Natural killer cell treated with Interleukin-12 subunit alpha and Interleukin-12 subunit beta and Interleukin-15 and Interleukin-18, amount 100 ng/mL, for 72 hours (primary cell): ENCODE measurements around the gene TDRD7. TPM values are rescaled to one million over a fixed set of nuclear protein-coding genes. Genes with fewer than 3 reads are reported as not detected.
"Not testable (repeated sequence)": the region's sequence is repeated elsewhere in the genome, so short reads cannot be mapped to it uniquely, and the experiment has no call there.

Source experiments
- ATAC-seq, 2 donors: fragments of 150-1000 bp; cut with Tn5 transposase in 1 of 2; sonication (Bioruptor Pico), chemical (Tn5 transposase) in 1 of 2; 2 replicates each; pipeline ENCODE4 v1.10.0; 2021
- DNase-seq: peaks from one replicate; pipeline ENCODE4 v3.0.0; 2022; ENCODE audit warnings: low spot score
- H3K27ac Mint-ChIP-seq, 2 donors: 1 replicate in 1 of 2; 2 replicates in 1 of 2; pipeline ENCODE4 v1.8.0; 2022; ENCODE audit warnings: mixed read lengths in 2 of 2, mild to moderate bottlenecking in 1 of 2, moderate library complexity in 1 of 2
- H3K27me3 Mint-ChIP-seq, 2 donors: 1 replicate in 1 of 2; 2 replicates in 1 of 2; pipeline ENCODE4 v1.8.0; 2022; ENCODE audit warnings: mixed read lengths in 2 of 2
- H3K36me3 Mint-ChIP-seq: one replicate; pipeline ENCODE4 v1.8.0; 2022; ENCODE audit warnings: mixed read lengths
- H3K4me1 Mint-ChIP-seq, 2 donors: 1 replicate in 1 of 2; 2 replicates in 1 of 2; pipeline ENCODE4 v1.8.0; 2022; ENCODE audit warnings: low read depth in 2 of 2, mixed read lengths in 2 of 2, mild to moderate bottlenecking in 1 of 2
- H3K4me3 Mint-ChIP-seq: one replicate; pipeline ENCODE4 v1.8.0; 2022; ENCODE audit warnings: mixed read lengths
- H3K9me3 Mint-ChIP-seq: 2 replicates; pipeline ENCODE4 v1.8.0; 2022; ENCODE audit warnings: mixed read lengths
- total RNA-seq, 2 donors: library from RNA; stranded (reverse); gene quantifications; one replicate each; pipeline ENCODE4 v1.2.3, GENCODE V29; 2022

TDRD7 gene
- total RNA-seq, 2 donors from 2014 or later = 4.5 to 10.3 TPM

DNA sequence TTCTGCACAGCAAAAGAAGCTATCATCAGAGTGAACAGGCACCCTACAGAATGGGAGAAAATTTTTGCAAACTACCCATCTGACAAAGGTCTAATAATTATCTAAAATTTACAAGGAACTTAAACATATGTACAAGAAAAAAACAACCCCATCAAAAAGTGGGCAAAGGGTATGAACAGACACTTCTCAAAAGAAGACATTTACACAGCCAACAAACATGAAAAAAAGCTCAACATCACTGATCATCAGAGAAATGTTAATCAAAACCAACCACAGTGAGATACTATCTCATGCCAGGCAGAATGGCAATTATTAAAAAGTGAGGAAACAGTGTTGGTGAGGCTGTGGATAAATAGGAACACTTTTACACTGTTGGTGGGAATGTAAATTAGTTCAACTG, 44.9 kb downstream of the TDRD7 start:
- H3K27me3 Mint-ChIP-seq, H3K4me1 Mint-ChIP-seq, H3K4me3 Mint-ChIP-seq, ATAC-seq, H3K27ac Mint-ChIP-seq, DNase-seq, H3K9me3 Mint-ChIP-seq: not testable (repeated sequence)
- peaks cover 12% of the 10 kb centered on the region for H3K36me3 Mint-ChIP-seq

DNA sequence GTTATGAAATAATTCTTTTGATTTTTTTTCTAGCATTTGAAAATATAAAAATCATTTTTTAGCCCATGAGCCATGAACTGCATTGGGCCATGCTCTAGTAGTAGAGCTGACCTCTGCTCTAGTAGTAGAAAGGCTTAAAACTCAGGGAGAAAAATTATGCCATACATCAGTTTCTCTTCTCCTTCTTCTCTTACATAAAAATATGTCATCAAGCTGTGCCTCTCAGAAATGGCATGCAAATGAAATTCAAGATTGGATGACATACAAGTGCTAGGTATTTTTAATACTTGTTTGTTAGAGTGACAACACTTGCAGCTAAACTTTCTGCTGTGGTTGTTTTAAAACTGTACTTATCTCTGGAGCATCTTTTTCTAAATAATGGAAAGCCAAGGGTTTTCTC, 47.4 kb downstream of the TDRD7 start:
- H3K4me3 Mint-ChIP-seq = no peak overlapping the region
- no peaks in the 10 kb centered on the region for H3K27me3 Mint-ChIP-seq
- H3K27ac Mint-ChIP-seq = no peak overlapping the region
- H3K4me1 Mint-ChIP-seq = no peaks in the 10 kb centered on the region
- ATAC-seq = no peak
- peaks cover 5% of the 10 kb centered on the region for H3K36me3 Mint-ChIP-seq
- no peak for DNase-seq
- no peaks in the 10 kb centered on the region for H3K9me3 Mint-ChIP-seq

DNA sequence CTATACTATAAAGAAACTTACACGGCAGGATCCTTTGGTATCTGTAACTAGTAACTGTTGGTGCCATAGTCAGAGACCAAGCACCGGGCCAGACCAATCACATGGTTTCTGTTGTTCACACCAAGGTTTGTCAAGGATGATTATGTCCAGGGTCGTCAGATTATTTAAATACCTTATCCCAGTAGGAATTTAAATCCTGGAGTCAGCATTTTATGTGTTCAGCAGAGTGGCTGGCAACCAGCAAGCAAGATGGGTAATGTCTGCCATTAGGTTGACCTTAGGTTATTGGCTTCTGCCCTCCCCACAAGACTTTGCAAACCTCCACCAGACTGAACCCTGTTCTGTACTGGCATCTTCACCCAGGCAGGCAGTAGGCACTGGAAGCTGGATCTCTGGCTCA, 50.3 kb downstream of the TDRD7 start:
- Mint-ChIP-seq H3K4me3 (no peak overlapping the region), H3K9me3 (no peaks in the 10 kb centered on the region), H3K36me3 (no peaks in the 10 kb centered on the region), H3K4me1 (no peaks in the 10 kb centered on the region), H3K27ac (no peak overlapping the region), H3K27me3 (no peaks in the 10 kb centered on the region)
- DNase-seq (no peak), ATAC-seq (no peak)

DNA sequence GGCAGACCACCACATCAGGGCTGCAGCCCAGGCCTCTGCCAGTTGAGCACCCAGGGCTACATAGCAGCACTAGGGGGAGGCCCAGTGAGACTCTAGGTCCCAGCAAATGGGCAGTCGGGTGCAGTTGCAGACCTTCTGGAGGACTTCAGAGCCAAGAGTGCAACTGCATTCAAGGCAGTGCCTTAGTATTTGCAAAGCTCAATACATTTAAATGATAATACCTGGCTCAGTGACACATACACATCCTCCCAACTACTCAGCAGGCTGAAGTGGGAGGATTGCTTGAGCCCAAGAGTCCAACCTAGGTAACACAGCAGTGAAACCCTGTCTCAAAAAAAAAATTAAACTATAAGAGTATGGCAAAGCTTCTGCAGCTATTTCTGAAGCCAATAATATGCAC, 51.0 kb downstream of the TDRD7 start:
- ATAC-seq (no peak), DNase-seq (no peak)
- no peak overlapping the region for H3K4me3 Mint-ChIP-seq
- H3K9me3 Mint-ChIP-seq = no peaks in the 10 kb centered on the region
- H3K27me3 Mint-ChIP-seq = no peaks in the 10 kb centered on the region
- H3K36me3 Mint-ChIP-seq = no peaks in the 10 kb centered on the region
- no peak overlapping the region for H3K27ac Mint-ChIP-seq
- H3K4me1 Mint-ChIP-seq = no peaks in the 10 kb centered on the region

DNA sequence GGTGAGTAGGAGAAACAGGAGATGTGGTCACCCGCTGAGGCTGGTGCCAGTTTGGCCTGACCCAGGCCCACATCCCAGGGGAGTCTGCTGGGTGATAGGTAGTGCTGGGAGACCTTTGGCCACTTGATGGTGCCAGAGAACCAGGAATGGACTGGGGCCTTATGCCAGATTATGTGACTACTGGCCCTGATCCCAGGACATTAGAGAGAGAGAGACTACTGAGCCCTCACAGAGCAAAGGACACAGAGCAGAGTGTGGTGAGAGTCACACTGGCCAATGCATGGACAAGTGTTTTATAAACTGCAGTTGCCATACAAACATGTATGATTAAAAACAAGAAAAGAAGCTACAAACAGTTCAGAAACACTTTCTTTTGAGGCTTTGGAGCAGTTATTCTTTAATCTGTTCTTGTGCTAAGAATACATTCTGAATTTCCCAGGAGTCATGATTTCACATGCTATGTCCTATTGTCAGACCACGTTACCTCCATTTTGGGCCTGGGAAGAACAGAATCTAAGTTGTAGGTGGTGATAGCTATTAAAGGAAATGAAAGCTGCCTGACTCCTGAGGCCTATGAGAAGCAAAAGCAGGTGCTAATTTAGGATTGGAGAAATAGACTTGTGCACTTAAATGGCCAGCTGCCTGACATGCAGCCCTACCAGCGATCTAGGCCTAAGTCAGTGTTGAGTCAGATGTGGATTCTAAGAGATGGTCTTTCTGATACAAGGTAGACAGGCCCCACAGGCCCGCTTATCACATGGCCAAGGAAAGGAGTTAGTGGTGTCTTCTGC, 57.0 kb downstream of the TDRD7 start:
- no peak overlapping the region for H3K27ac Mint-ChIP-seq
- H3K27me3 Mint-ChIP-seq = no peaks in the 10 kb centered on the region
- DNase-seq (no peak), ATAC-seq (peak; percentile 57 to 78)
- no peaks in the 10 kb centered on the region for H3K4me1 Mint-ChIP-seq
- H3K36me3 Mint-ChIP-seq = no peaks in the 10 kb centered on the region
- H3K4me3 Mint-ChIP-seq = no peak overlapping the region
- H3K9me3 Mint-ChIP-seq = no peaks in the 10 kb centered on the region

DNA sequence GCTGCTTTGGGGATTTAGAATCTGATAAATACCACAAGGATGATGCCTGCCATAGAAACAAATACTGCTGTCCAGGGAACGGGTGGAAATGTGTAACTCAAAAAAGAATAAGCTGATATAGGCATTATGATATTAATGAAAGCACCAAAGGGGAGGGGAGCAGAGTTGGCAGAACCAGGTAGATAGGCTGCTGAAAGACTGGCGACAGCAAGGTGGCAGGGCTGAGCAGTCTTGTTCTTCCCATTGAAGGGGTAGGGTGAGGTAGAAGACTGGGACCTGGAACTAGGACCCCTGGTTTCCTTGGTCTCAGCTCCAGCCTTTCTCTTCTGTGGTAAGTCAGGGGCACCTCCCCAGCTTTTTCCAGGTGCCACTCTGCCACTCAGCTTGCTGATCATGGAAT, 58.2 kb downstream of the TDRD7 start:
- DNase-seq (no peak), ATAC-seq (no peak)
- H3K27me3 Mint-ChIP-seq = no peaks in the 10 kb centered on the region
- peaks cover 0 to 3% of the 10 kb centered on the region in 2 donors for H3K4me1 Mint-ChIP-seq
- no peak overlapping the region for H3K27ac Mint-ChIP-seq
- H3K9me3 Mint-ChIP-seq = no peaks in the 10 kb centered on the region
- no peak overlapping the region for H3K4me3 Mint-ChIP-seq
- peaks cover 9% of the 10 kb centered on the region for H3K36me3 Mint-ChIP-seq

DNA sequence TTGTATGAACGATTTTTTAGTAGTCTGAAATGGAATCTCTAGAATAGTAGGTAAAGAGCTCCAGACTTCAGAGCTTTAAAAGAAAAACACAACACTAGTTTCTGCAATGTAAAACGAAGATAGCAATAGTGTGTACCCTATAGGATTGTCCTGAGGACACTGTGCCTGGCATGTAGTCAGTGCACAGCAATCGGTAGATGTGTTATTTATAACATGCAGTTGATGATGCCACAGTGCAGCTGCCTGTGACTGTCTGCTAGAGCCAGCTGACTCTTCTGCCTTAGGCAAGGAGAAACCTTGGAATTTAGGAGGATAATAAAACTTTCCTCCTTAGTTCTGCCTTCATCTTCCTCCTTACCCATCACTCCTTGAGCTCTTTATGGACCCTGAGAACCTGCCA, 61.8 kb downstream of the TDRD7 start:
- ATAC-seq = no peak
- Mint-ChIP-seq H3K4me3 (no peak overlapping the region), H3K27ac (no peak overlapping the region)

DNA sequence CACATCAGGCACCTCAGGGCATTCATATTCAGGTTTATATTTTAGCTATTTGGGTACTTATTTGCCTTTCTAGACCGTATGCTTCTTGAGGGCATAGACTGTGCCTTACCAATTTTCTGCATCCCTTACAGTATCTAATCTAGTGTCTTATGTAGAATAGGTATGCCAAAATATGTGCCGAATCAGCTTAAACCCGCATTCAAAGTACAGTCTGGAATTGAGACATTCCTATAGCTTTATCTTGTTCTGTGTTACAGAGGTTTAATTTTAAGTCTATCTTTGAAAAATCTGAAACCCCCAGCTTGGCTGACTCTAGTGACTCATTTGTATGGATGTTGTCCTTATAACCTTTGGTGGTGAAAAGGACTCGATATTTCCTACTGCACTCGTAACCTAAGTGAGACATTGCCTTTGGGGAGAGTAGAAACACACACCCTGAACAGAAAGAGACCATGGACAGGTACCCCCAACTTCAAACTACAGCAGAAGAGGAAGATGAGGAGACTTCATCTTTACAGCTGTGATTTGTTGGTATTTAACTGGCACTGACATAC, 62.6 kb downstream of the TDRD7 start:
- Mint-ChIP-seq H3K27me3 (no peaks in the 10 kb centered on the region), H3K9me3 (no peaks in the 10 kb centered on the region), H3K4me3 (no peak overlapping the region), H3K27ac (no peak overlapping the region), H3K36me3 (peaks cover 14% of the 10 kb centered on the region), H3K4me1 (peaks cover 0 to 3% of the 10 kb centered on the region in 2 donors)
- no peak for DNase-seq
- no peak for ATAC-seq

More for the DNA sequence above, 61.8 kb downstream of the TDRD7 start:
- no peak for DNase-seq
- no peaks in the 10 kb centered on the region for H3K9me3 Mint-ChIP-seq
- H3K36me3 Mint-ChIP-seq = peaks cover 14% of the 10 kb centered on the region
- H3K27me3 Mint-ChIP-seq = no peaks in the 10 kb centered on the region
- peaks cover 0 to 3% of the 10 kb centered on the region in 2 donors for H3K4me1 Mint-ChIP-seq

DNA sequence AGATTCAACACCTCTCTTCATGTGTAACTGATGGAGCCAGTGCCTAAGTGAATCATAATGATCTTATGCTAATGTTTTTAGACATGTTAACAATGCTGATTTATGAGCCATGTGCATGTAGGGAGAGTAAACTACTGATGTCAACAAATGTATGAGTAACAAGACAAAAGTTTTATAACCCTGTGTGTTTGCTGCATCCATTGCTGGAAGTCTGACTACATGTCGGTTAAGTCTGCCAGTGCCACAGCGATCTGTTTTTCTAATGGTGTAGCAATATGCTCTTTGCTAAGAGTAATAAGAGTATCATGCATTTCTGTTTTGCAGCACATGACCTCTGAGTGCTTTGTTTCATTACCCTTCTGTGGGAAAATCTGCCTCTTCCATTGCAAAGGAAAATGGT, 63.2 kb downstream of the TDRD7 start:
- Mint-ChIP-seq H3K4me1 (peaks cover 0 to 3% of the 10 kb centered on the region in 2 donors), H3K36me3 (peaks cover 14% of the 10 kb centered on the region), H3K4me3 (no peak overlapping the region), H3K27me3 (no peaks in the 10 kb centered on the region), H3K9me3 (no peaks in the 10 kb centered on the region), H3K27ac (no peak overlapping the region)
- ATAC-seq (no peak), DNase-seq (no peak)

DNA sequence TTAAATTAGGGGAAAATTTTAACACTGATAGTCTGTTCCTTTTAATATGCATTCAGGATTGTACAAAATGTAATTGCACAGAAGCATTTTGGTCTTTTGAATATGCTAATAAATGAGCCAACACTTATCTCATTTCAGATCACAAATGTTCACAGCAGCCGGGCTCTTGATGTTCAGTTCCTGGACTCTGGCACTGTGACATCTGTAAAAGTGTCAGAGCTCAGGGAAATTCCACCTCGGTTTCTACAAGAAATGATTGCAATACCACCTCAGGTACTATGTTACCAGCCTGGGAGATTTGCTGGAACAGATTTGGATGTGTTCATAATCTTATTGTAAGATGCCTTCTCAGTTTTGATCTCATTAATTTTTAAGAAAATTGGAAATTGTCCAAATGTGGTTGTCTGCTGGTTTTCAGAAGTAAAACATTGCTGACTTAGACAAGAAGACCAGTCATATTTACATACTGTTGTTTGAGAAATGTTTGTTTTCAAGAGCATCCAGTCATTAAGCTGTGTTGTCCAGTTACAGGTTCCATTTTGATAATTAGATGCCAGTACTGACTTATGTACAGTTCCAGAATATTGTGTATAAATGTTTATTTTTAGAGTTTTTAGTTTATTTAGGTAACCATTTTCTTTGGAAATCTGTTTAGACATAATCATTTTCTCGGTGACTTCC, 66.5 kb downstream of the TDRD7 start:
- Mint-ChIP-seq H3K27me3 (no peaks in the 10 kb centered on the region), H3K9me3 (no peaks in the 10 kb centered on the region), H3K4me1 (peaks cover 0 to 3% of the 10 kb centered on the region in 2 donors), H3K4me3 (no peak overlapping the region), H3K36me3 (peaks cover 24% of the 10 kb centered on the region), H3K27ac (no peak overlapping the region)
- DNase-seq (no peak), ATAC-seq (no peak)

DNA sequence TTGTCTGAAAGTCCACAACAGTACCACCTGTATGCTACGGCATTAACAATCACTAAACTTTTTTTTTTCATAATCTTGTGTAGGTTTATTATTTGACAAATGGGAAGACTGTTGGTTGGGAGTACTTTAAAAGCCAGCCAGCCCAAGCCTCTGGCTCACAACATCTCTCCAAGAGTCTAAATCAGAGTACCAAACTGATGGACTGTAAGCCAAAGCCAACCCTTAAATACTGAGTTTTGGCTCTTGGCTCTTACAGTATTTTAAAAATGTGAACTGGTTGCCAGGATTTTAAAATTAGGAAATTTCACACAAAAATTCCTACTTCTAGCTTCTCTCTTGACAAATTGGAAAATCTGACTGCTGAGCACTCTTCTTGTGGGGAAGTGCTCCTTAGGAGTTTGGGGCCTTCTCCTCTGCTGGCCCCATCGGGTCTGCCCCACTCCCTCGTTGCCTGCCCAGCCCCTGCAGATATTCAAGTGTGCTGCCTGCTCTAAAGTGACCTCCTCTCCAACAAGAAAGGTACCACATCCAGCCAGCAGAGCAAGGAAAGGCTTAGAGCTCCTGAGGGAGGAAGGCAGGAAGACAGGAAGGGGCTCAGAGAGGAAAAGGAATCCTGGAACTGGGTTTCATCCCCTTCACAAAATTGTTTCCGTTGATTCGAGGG, 67.7 kb downstream of the TDRD7 start:
- no peaks in the 10 kb centered on the region for H3K9me3 Mint-ChIP-seq
- no peak overlapping the region for H3K27ac Mint-ChIP-seq
- H3K27me3 Mint-ChIP-seq = no peaks in the 10 kb centered on the region
- peaks cover 20% of the 10 kb centered on the region for H3K36me3 Mint-ChIP-seq
- ATAC-seq (no peak), DNase-seq (no peak)
- no peak overlapping the region for H3K4me3 Mint-ChIP-seq
- H3K4me1 Mint-ChIP-seq = no peaks in the 10 kb centered on the region

DNA sequence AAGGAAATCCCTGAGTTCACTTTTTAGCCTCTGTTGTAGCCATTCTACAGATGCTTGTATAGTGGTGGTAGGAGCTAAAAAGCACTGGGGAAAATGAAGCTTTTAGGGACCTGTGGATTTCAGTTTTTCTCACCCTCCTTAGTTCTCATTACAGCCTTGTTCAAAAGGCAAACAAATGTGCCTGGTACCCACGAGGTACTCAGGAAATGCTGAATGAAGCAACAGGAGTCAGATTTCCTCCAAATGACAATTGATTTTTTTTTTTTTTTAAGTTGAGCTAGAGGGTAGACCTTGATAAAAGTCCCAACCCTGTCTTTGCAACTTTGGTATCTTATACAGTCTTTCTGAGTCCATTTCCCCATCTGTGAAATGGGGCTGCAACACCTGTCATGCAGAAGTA, 68.3 kb downstream of the TDRD7 start:
- no peaks in the 10 kb centered on the region for H3K9me3 Mint-ChIP-seq
- ATAC-seq (no peak), DNase-seq (no peak)
- peaks cover 15% of the 10 kb centered on the region for H3K36me3 Mint-ChIP-seq
- no peaks in the 10 kb centered on the region for H3K4me1 Mint-ChIP-seq
- no peak overlapping the region for H3K27ac Mint-ChIP-seq
- no peak overlapping the region for H3K4me3 Mint-ChIP-seq
- H3K27me3 Mint-ChIP-seq = no peaks in the 10 kb centered on the region

DNA sequence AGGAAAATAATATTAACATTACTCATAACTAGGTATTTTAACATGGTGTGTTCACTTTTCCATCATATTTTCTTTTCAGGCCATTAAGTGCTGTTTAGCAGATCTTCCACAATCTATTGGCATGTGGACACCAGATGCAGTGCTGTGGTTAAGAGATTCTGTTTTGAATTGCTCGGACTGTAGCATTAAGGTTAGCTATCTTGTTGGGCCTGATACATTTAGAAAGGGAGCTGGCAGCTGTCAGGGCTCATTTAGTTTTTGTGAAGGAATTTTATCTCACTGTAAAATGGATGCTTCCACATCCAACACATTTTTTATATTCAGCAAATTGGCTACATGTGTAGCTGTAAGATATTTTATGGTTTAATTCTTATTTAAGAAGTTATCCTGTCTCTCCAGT, 68.9 kb downstream of the TDRD7 start:
- Mint-ChIP-seq H3K27ac (no peak overlapping the region), H3K36me3 (peaks cover 18% of the 10 kb centered on the region), H3K9me3 (no peaks in the 10 kb centered on the region), H3K27me3 (no peaks in the 10 kb centered on the region), H3K4me1 (no peaks in the 10 kb centered on the region), H3K4me3 (no peak overlapping the region)
- ATAC-seq (no peak), DNase-seq (no peak)

DNA sequence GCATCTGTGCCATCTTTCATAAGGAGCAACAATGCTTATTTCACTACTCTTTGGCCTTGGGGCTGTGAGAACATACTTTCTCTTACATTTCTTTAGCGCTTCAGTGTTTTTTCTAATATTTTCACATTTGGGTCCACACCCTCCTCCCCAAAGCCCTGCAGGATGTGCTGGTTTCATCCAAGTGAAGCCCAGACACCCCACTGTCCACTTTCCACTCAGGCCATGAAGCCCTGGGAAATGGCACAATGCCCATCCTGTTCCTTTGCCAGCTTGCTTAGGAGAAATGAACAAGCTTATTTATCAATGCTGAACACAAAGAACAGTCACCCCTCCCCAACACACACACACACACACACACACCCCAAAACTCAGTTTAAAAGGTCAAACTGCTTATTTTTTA, 72.2 kb downstream of the TDRD7 start:
- Mint-ChIP-seq H3K4me3 (no peak overlapping the region), H3K27ac (no peak overlapping the region), H3K4me1 (no peaks in the 10 kb centered on the region), H3K36me3 (peaks cover 24% of the 10 kb centered on the region), H3K9me3 (no peaks in the 10 kb centered on the region), H3K27me3 (no peaks in the 10 kb centered on the region)
- ATAC-seq = no peak
- no peak for DNase-seq
